ENCODE results near the gene SELENOW.
A peak's percentile ranks its signal among the peaks of the same experiment; 100 is the strongest.
"Not testable (repeated sequence)": the region's sequence is repeated elsewhere in the genome, so short reads cannot be mapped to it uniquely, and the experiment has no call there.

SELENOW gene

GRCh38 chr19:47756953-47757608 lies 21.4 kb upstream of the SELENOW start:
- DNase-seq: no peak

GRCh38 chr19:47757617-47758442 lies 20.7 kb upstream of the SELENOW start:
- DNase-seq: no peak

- no peak for DNase-seq
Measured at GRCh38 chr19:47758443-47758804, 20.1 kb upstream of the SELENOW start.

DNA sequence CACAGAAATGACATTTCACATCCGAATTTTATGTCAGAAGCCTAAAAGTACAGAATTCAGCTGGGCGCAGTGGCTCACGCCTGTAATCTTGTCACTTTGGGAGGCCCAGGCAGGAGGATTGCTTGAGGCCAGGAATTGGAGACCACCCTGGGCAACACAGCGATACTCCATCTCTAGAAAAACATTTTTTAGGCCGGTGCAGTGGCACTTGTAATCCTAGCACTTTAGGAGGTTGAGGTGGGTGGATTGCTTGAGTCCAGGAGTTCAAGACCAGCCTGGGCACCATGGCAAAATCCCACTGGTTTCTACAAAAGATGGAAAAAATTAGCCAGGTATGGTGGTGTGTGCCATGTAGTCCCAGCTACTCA lies 17.9 kb upstream of the SELENOW start:
- no peak for DNase-seq

DNA sequence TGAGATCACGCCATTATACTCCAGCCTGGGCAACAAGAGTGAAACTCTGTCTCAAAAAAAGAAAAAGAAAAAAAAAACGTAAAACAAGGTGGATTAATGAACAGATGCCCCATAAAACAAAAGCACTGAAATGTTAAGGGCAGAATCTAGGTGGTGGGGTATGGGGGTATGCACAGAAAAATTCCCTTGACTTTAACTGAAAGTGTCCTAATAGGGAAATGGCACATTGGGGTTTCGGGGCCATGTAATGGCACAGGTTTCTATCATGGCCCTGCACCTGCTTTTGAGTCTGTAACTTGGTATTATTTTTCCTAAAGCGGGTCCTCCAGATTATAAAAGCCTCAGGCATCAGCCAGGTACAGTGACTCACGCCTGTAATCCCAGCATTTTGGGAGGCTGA lies 16.9 kb upstream of the SELENOW start:
- DNase-seq: no peak

- no peak for DNase-seq
Measured at GRCh38 chr19:47762151-47762550, 16.4 kb upstream of the SELENOW start.

- DNase-seq: no peak
Measured at GRCh38 chr19:47762615-47763308, 15.7 kb upstream of the SELENOW start.

DNA sequence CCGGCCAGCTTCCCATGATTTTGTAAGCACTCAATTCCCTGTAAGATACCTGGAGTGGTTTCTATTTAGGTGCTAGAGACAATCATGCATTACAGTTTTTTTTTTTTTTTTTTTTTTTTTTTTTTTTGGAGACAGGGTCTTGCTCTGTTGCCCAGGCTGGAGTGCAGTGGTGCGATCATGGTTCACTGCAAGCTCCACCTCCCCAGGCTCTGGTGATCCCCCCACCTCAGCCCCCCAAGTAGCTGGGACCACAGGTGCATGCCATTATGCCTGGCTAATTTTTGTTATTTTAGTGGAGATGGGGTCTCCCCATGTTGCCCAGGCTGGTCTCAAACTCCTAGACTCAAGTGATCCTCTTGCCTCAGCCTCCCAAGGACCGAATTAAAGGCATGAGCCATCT lies 13.8 kb upstream of the SELENOW start:
- DNase-seq: not testable (repeated sequence)

GRCh38 chr19:47765523-47766358 lies 12.8 kb upstream of the SELENOW start:
- peak; percentile 47 for DNase-seq

DNA sequence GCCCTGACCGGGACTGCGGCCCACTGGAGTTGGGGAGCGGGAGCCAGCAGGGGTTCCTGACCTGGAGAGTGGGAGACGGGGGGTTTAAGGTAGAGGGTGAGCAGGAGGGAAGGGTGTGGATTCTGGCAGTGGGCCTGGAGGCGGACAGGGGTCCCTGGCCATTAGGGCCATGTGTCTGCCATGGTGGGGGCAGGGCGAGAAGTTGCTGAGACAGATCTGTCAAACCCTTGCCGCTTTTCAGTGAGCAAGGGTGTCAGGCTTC lies 12.2 kb upstream of the SELENOW start:
- DNase-seq: no peak

- DNase-seq: no peak
Measured at GRCh38 chr19:47766670-47767069, 11.8 kb upstream of the SELENOW start.

- no peak for DNase-seq
Measured at GRCh38 chr19:47767349-47767748, 11.2 kb upstream of the SELENOW start.

GRCh38 chr19:47768604-47769003 lies 9.9 kb upstream of the SELENOW start:
- DNase-seq: no peak

DNA sequence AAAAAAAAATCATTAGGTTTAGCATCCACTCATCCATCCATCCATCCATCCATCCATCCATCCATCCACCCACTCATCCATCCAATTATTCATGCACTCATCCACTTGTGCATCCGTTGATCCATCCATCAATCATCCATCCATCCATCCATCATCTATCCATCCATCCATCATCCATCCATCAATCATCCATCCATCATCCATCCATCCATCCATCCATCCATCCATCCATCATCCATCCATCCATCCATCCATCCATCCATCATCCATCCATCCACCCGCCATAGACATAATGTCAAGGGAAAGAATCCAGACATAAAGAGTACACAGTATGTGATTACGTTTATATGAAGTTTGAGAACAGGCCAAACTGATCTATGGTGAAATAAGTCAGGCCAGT lies 9.0 kb upstream of the SELENOW start:
- no peak for DNase-seq

DNA sequence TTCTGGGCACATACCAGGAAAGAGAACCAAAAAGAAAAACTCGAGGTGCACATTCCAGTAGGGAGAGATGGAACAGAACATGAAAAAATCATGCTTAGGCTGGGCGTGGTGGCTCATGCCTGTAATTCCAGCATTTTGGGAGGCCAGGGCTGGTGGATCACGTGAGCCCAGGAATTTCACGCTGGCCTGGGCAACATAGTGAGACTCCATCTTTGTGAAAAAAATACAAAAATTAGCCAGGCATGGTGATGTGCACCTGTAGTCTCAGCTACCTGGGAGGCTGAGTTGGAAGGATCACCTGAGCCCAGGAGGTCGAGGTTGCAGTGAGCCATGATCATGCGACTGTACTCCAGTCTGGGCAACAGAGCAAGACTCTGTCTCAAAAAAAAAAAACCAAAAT lies 7.2 kb upstream of the SELENOW start:
- not testable (repeated sequence) for DNase-seq

GRCh38 chr19:47776568-47776967 lies 1.9 kb upstream of the SELENOW start:
- no peak for DNase-seq

- DNase-seq: not testable (repeated sequence)
Measured at GRCh38 chr19:47777245-47778048, 1.1 kb upstream of the SELENOW start.

- peak; percentile 22 for DNase-seq
Measured at GRCh38 chr19:47778954-47779351, 450 bp downstream of the SELENOW start.

DNA sequence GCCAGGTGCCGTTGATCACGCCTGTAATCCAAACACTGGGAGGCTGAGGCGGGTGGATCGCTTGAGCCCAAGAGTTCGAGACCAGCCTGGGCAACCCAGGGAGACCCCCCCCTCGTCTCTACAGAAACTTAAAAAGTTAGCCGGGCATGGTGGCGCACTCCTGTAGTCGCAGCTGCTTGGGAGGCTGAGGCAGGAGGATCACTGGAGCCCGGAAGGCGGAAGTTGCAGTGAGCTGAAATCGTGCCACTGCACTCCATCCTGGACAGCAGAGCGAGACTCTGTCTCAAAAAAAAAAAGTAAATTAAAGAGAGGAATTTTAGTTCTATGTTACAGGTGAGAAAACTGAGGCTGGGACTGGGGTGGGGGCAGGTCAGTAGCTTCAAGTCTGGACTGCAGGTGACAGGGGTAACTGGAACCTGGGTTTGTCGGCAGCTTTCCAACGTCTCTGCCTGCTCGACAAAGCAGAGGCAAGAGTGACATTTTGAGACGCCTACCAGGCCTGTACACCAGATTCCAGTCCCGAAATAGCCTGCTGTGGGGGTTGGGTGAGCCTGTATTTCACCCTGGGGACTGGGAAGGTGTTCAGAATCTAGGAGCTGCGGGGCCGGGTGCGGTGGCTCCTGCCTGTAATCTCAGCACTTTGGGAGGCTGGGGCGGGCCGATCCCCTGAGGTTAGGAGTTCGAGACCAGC lies 1.2 kb downstream of the SELENOW start:
- DNase-seq: no peak

GRCh38 chr19:47780215-47780551 lies 1.7 kb downstream of the SELENOW start:
- no peak for DNase-seq

- DNase-seq: no peak
Measured at GRCh38 chr19:47781590-47782262, 3.2 kb downstream of the SELENOW start.

Data from CD4-positive, alpha-beta T cell treated with Interleukin-21 for 1 hour (primary cell).